Heart right ventricle (tissue), 16 donors: ENCODE results near the gene ANXA2. TPM values are rescaled to one million over a fixed set of nuclear protein-coding genes. Genes with fewer than 3 reads are reported as not detected.

Source experiments
- ATAC-seq, 8 donors: fragments of 200-7000 bp; cut with Tn5 transposase; one replicate each; pipeline ENCODE4 v1.9.1; 2020; ENCODE audit warnings: mild to moderate bottlenecking in 8 of 8, moderate library complexity in 8 of 8, moderate number of reproducible peaks in 1 of 8
- DNase-seq, 2 donors: peaks; one replicate each; pipeline ENCODE4 v3.0.0-alpha.2; 2020
- H3K27ac ChIP-seq, 10 donors: fragments of 200-600 bp; sonication (generic) in 2 of 10; one replicate each; pipeline versions ENCODE4 v1.5.0 to v1.8.0; 2020 to 2022; ENCODE audit warnings: mild to moderate bottlenecking in 3 of 10
- H3K27me3 ChIP-seq, 7 donors: fragments of 200-600 bp; one replicate each; pipeline ENCODE4 v1.8.0; 2021 to 2022; ENCODE audit warnings: mild to moderate bottlenecking in 2 of 7
- H3K36me3 ChIP-seq, 9 donors: fragments of 200-600 bp; sonication (generic) in 1 of 9; one replicate each; pipeline versions ENCODE4 v1.5.0 to v1.8.0; 2020 to 2022; ENCODE audit warnings: mild to moderate bottlenecking in 2 of 9
- H3K4me1 ChIP-seq, 9 donors: fragments of 200-600 bp; sonication (generic) in 1 of 9; one replicate each; pipeline versions ENCODE4 v1.5.0 to v1.8.0; 2020 to 2022; ENCODE audit warnings: mild to moderate bottlenecking in 4 of 9
- H3K4me3 ChIP-seq, 10 donors: fragments of 200-600 bp; sonication (generic) in 2 of 10; one replicate each; pipeline versions ENCODE4 v1.5.0 to v1.8.0; 2020 to 2022; ENCODE audit warnings: mild to moderate bottlenecking in 7 of 10, moderate library complexity in 2 of 10
- H3K9me3 ChIP-seq, 11 donors: fragments of 200-600 bp in 10 of 11; sonication (generic) in 2 of 11; one replicate each; pipeline versions ENCODE4 v1.5.0 to v1.8.0; 2013 to 2022; ENCODE audit warnings: mild to moderate bottlenecking in 2 of 11, control low read depth in 1 of 11, moderate library complexity in 1 of 11
- CTCF ChIP-seq, 9 donors: fragments of 200-600 bp; sonication (generic) in 2 of 9; IDR thresholded peaks; one replicate each; pipeline versions ENCODE4 v1.5.0 to v1.8.0; 2021 to 2022; ENCODE audit warnings: antibody characterized with exemption in 9 of 9, mild to moderate bottlenecking in 5 of 9, moderate library complexity in 1 of 9
- WGBS, 2 donors: extraction: QIAGEN DNeasy Blood & Tissue Kit; methylation state at CpG; one replicate each; pipeline ENCODE4 v1.1.7; 2013; ENCODE audit warnings: inconsistent platforms in 1 of 2; 5-methylcytosine and 5-hydroxymethylcytosine counted together
- intact Hi-C, 10 donors: fragments of 100-400 bp; cut with DNase I; formaldehyde crosslinking; loops; one replicate each; pipeline versions ENCODE4 v1.11.1 to v1.14.2; 2022
- polyA plus RNA-seq, 2 donors: library from polyadenylated mRNA; stranded (reverse); fragments of 200-250 nt; gene quantifications; one replicate each; pipeline ENCODE4 v1.2.3, GENCODE V29; 2013
- total RNA-seq, 10 donors: library from RNA; stranded (reverse); fragmentation: NEBNext Ultra II Directional in 3 of 10; extraction: Animal tissue kit (Norgen Biotek cat#: 25700) in 3 of 10; gene quantifications; one replicate each; pipeline versions ENCODE4 v1.2.1 to v1.2.4, GENCODE V29; 2021 to 2023
- donor health status: Arrhythmogenic right ventricular cardiomyopathy.
- donor health status: ischemic (EF 13 %, LVEDD 7.1; RV severe dilation, severe dysfunction).
- donor health status: healthy with polysubstance abuse.
- donor health status: DM: no; HTN: yes; CAD: no.
- donor health status: DM: no; HTN: no; CAD: no.
- donor health status: ischemic (EF 25% LVEDD 6.9; RV normal size, moderate dysfunction).
- donor health status: ischemic (EF 25% LVEDD 5.7; RV mildly dilated, moderate dysfunction).
- donor health status: healthy.
- donor health status: DM: yes; HTN: yes; CAD: no.
- donor health status: Ischemic cardiomyopathy.
- donor health status: ischemic (EF 35%, LVEDD 5.7; RV mildly dilated, moderate dysfunction).
- donor health status: nonischemic (EF 11% LVEDD 7.7; RV severe dilation, severe dysfunction).
- donor health status: DM: yes; HTN: yes; CAD: no.
- donor health status: PGD.
- donor health status: ischemic (EF 29% LVEDD 5.4; RV normal size, mild dysfunction).
- donor health status: nonischemic (EF 23%, LVEDD 6.1; RV moderate dilation, normal function).

The ANXA2 gene
- total and polyA plus RNA-seq, 12 donors: 98.7 to 539 (median 145) TPM

DNA sequence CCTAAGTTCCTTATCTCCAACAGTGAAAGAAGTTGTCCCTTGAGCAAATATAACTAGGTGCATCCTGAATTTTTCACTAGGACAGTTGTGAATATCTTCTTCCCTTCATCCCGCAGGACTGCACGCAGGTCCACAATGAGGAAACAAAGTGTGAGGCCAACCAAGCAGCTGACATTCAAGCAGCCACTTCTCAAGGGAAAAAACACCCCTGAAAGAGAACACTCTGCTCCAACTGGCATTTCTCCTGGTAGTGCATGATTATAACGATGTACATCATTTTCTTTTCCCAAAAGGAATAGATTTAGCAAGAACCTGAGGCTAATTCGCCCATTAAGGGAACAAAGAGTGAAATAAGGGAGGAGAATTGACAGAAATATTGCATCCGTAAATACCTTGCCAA, 74.5 kb downstream of the ANXA2 start:
- no peak overlapping the region for H3K4me3 ChIP-seq
- H3K27ac ChIP-seq: no peak overlapping the region
- H3K9me3 ChIP-seq: no peaks in the 10 kb centered on the region
- DNase-seq: no peak
- no peak for ATAC-seq
- H3K27me3 ChIP-seq: peaks cover 0 to 62% (median 34%) of the 10 kb centered on the region in 7 donors
- no peak for TF ChIP-seq CTCF (IDR thresholded peaks at IDR 0.05)
- H3K36me3 ChIP-seq: no peaks in the 10 kb centered on the region
- no peaks in the 10 kb centered on the region for H3K4me1 ChIP-seq
- 79 to 82% methylated on average over 5 of the region's 5 CpGs for WGBS, 2 donors
- intact Hi-C loops: loop anchor here in 8 of 10 donors (10.0 kb wide), 3 partner anchors 409 to 629 kb away; no protein-coding TSS in a partner anchor

DNA sequence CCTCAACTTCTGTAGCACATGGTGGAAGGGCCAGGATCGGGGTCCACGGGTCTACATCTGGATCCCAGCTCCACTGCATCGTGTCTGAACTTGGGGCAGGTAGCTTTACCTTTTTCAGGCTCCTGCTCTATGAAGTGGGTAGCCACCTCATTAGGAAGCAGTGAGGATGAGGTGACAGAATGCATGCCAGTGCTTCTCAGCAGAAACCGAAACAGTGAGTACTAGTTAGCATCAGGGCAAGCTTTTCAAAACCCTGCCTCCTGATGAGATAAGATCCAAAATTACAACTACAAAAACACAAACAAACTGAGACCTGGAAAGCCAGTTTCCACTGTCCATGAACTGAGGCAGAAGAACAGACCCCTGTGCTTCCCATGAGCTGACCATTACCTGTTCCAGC, 77.4 kb downstream of the ANXA2 start:
- intact Hi-C loops: loop anchor here in 8 of 10 donors (10.0 kb wide), 3 partner anchors 406 to 626 kb away; no protein-coding TSS in a partner anchor
- Histone ChIP-seq H3K27me3 (peaks cover 0 to 36% (median 13%) of the 10 kb centered on the region in 7 donors), H3K27ac (no peak overlapping the region), H3K36me3 (no peaks in the 10 kb centered on the region), H3K4me1 (no peaks in the 10 kb centered on the region), H3K9me3 (no peaks in the 10 kb centered on the region), H3K4me3 (no peak overlapping the region)
- no peak for ATAC-seq
- no peak for TF ChIP-seq CTCF (IDR thresholded peaks at IDR 0.05)
- 87 to 89% methylated on average over 4 of the region's 4 CpGs for WGBS, 2 donors
- DNase-seq: no peak

GRCh38 chr15:60318216-60318867, 79.4 kb downstream of the ANXA2 start:
- ATAC-seq (no peak), DNase-seq (no peak)
- intact Hi-C loops: no loop called here
- peaks cover 0 to 18% (median 4%) of the 10 kb centered on the region in 7 donors for H3K27me3 ChIP-seq
- no peaks in the 10 kb centered on the region for H3K9me3 ChIP-seq
- no peak overlapping the region for H3K27ac ChIP-seq
- 91 to 92% methylated on average over 4 of the region's 4 CpGs for WGBS, 2 donors
- H3K4me1 ChIP-seq: no peaks in the 10 kb centered on the region
- no peaks in the 10 kb centered on the region for H3K36me3 ChIP-seq
- TF ChIP-seq CTCF (IDR thresholded peaks at IDR 0.05): no peak
- no peak overlapping the region for H3K4me3 ChIP-seq

GRCh38 chr15:60316961-60317360, 80.8 kb downstream of the ANXA2 start:
- no peak for TF ChIP-seq CTCF (IDR thresholded peaks at IDR 0.05)
- ATAC-seq: no peak
- no peak overlapping the region for H3K4me3 ChIP-seq
- H3K27ac ChIP-seq: no peak overlapping the region
- no peaks in the 10 kb centered on the region for H3K4me1 ChIP-seq
- intact Hi-C loops: no loop called here
- WGBS, 2 donors: 71 to 88% methylated on average over 4 of the region's 4 CpGs
- DNase-seq: no peak
- H3K36me3 ChIP-seq: no peaks in the 10 kb centered on the region
- no peaks in the 10 kb centered on the region for H3K9me3 ChIP-seq
- peaks cover 0 to 8% (median 0%) of the 10 kb centered on the region in 7 donors for H3K27me3 ChIP-seq
